Measurements from ENCODE around the gene COL4A2. TPM values are rescaled to one million over a fixed set of nuclear protein-coding genes. Genes with fewer than 3 reads are reported as not detected.
A peak's percentile ranks its signal among the peaks of the same experiment; 100 is the strongest.

The COL4A2 gene
- total and polyA plus RNA-seq, 11 donors, result 92.4 to 377 (median 166) TPM

- Histone ChIP-seq H3K27ac (no peak overlapping the region), H3K27me3 (no peaks in the 10 kb centered on the region), H3K9me3 (peaks cover 0 to 8% (median 0%) of the 10 kb centered on the region in 12 donors), H3K4me1 (peaks cover 0 to 40% (median 18%) of the 10 kb centered on the region in 12 donors), H3K36me3 (peaks cover 0 to 27% (median 0%) of the 10 kb centered on the region in 9 donors), H3K4me3 (no peak overlapping the region)
- 92 to 95% (median 93%) methylated on average over 22 to 23 of the region's 23 CpGs for WGBS, 4 donors
- no peak for TF ChIP-seq POLR2A (IDR thresholded peaks at IDR 0.05)
- TF ChIP-seq CTCF (IDR thresholded peaks at IDR 0.05), result no peak
- intact Hi-C loops (cut with DNase I), result loop anchor here in 3 of 10 donors (5.0 to 10.0 kb wide), 4 partner anchors 45 to 343 kb away; no protein-coding TSS in a partner anchor
- ATAC-seq (no peak), DNase-seq (no peak)
Observed at GRCh38 chr13:110557610-110558305, 250.7 kb downstream of the COL4A2 start.

GRCh38 chr13:110559429-110559943 is 252.4 kb downstream of the COL4A2 start:
- intact Hi-C loops (cut with DNase I), result loop anchor here in 3 of 10 donors (5.0 to 10.0 kb wide), 4 partner anchors 47 to 345 kb away; no protein-coding TSS in a partner anchor
- DNase-seq (peak in 3 of 5 donors; percentile 41 to 77 (median 63)), ATAC-seq (peak; percentile 33 to 55 (median 46))
- WGBS, 4 donors, result 31 to 36% (median 34%) methylated on average over 15 of the region's 15 CpGs
- no peaks in the 10 kb centered on the region for H3K27me3 ChIP-seq
- TF ChIP-seq POLR2A (IDR thresholded peaks at IDR 0.05), result no peak
- no peak for TF ChIP-seq CTCF (IDR thresholded peaks at IDR 0.05)
- peak overlapping the region in 11 of 12 donors; percentile 0 to 94 (median 74) for H3K4me3 ChIP-seq
- H3K9me3 ChIP-seq, result peaks cover 0 to 8% (median 0%) of the 10 kb centered on the region in 12 donors
- H3K4me1 ChIP-seq, result peaks cover 0 to 49% (median 19%) of the 10 kb centered on the region in 12 donors
- H3K36me3 ChIP-seq, result peaks cover 0 to 26% (median 0%) of the 10 kb centered on the region in 9 donors
- peak overlapping the region; percentile 83 to 97 (median 94) for H3K27ac ChIP-seq

- TF ChIP-seq CTCF (IDR thresholded peaks at IDR 0.05) (no peak), POLR2A (IDR thresholded peaks at IDR 0.05) (no peak)
- ATAC-seq (no peak), DNase-seq (no peak)
- 38 to 73% (median 60%) methylated on average over 6 of the region's 6 CpGs for WGBS, 4 donors
- Histone ChIP-seq H3K9me3 (peaks cover 0 to 8% (median 0%) of the 10 kb centered on the region in 12 donors), H3K4me3 (peak overlapping the region in 11 of 12 donors; percentile 0 to 94 (median 74)), H3K4me1 (peaks cover 0 to 49% (median 19%) of the 10 kb centered on the region in 12 donors), H3K36me3 (peaks cover 0 to 21% (median 0%) of the 10 kb centered on the region in 9 donors), H3K27me3 (no peaks in the 10 kb centered on the region), H3K27ac (peak overlapping the region; percentile 83 to 97 (median 94))
- intact Hi-C loops (cut with DNase I), result loop anchor here in 9 of 10 donors (1.0 to 10.0 kb wide), 12 partner anchors 35 to 345 kb away; no protein-coding TSS in a partner anchor
Observed at GRCh38 chr13:110559986-110560385, 252.9 kb downstream of the COL4A2 start.
